Activated T-helper 1 cell treated with Interleukin-2 at 50 U/mL for 16 hours (primary cell): Measurements from ENCODE around the gene DVL1.

Experiments used
- DNase-seq: peaks from one replicate; pipeline ENCODE4 v3.0.0-alpha.2; 2020; ENCODE audit warnings: low read depth

DVL1 gene

DNA sequence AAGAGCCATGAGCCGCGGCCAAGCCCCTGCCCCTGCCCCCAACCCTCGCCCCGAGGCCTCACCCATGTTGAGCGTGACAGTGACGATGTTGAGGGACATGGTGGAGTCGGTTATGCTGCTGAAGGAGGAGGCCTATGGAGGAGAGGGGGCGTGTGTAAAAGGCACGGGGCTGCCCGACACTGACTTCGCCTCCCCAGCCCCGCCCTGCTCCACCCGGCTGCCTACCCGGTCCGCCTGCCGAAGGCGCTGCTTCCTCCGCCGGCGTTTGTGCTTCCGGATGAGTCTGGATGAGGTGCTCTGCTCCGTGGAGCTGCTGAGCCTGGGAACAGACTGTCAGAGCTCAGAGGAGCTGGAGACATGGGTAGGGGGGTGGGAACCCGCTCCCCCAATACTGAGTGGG is 9.0 kb downstream of the DVL1 start:
- no peak for DNase-seq

- DNase-seq, result no peak
Observed at GRCh38 chr1:1338278-1338677, 10.9 kb downstream of the DVL1 start.

DNA sequence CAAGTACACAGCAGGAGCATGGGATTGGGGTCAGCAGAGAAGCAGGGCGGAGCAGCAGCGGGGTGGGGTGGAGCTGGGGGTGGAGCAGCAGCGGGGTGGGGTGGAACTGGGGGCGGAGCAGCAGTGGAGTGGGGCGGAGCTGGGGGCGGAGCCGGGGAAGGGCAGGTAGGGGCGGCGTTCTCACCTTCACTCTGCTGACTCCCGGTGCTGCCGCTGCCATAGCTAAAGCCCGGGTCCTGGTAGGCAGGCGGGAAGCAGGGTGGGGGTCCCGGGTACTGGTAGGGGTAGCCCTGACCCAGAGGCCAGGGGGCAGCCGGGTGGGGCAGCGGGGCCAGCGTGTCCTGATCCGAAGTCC is 11.4 kb downstream of the DVL1 start:
- no peak for DNase-seq

- no peak for DNase-seq
Observed at GRCh38 chr1:1336931-1337792, 12.1 kb downstream of the DVL1 start.

GRCh38 chr1:1336446-1336845 is 12.8 kb downstream of the DVL1 start:
- no peak for DNase-seq

DNA sequence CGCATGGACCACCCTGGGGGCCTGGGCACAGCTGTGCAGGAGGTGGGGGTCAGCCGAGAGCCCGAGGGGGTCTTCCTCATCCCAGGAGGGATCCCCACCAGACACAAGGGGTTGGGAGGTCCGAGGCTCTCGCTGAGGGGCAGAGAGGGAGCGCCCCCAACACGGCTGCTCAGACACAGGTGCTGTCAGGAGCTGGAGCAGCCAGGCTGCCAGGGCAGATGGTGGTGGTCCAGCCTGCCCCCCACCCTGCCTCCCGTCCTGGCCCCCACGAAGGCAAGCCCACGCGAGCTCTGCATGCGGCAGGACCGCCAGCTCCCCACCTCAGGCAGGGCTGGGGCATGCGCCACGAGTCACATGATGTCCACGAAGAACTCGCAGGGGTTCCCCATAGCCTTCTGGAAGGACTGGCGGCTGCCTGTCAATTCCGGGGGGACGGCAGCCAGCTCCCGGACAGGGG is 13.4 kb downstream of the DVL1 start:
- DNase-seq, result no peak

DNA sequence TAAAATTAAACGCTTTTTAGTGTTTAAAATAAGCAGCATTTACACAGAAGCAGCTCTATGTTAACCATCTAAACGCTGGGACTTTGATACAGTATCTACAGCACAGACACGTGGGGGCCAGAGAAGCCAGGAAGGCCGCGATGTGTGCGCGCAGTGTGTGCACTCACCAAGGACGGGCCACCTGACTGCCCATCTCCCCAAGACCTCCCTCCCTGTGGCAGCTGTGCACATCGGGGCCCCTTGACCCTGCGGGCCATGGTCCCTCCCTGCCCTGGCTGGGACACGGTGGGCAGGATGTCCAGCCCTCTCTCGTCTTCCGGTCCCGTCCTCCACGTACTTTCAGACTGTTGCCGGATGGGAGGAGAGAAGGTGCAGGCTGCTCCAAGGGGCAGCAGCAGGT is 13.9 kb downstream of the DVL1 start:
- DNase-seq, result no peak

DNA sequence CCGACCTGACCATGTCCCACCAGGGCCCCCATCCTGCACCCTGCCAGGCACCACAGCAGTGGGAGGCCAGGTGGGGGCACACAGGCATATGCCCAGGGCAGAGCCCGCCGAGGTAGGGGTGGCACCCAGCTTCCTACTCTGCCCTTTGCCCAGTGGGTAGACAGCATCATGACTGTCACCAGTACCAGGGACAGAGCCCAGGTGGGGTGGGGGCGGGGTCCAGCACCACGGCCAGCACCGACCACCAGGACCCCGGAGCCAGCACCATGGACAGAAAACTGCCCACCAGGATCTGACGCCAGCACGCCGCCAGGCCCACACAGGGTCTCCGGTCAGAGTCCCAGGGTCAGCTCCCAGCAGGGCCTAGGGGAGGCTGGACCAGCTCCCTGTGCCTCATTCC is 14.4 kb downstream of the DVL1 start:
- DNase-seq, result no peak

DNA sequence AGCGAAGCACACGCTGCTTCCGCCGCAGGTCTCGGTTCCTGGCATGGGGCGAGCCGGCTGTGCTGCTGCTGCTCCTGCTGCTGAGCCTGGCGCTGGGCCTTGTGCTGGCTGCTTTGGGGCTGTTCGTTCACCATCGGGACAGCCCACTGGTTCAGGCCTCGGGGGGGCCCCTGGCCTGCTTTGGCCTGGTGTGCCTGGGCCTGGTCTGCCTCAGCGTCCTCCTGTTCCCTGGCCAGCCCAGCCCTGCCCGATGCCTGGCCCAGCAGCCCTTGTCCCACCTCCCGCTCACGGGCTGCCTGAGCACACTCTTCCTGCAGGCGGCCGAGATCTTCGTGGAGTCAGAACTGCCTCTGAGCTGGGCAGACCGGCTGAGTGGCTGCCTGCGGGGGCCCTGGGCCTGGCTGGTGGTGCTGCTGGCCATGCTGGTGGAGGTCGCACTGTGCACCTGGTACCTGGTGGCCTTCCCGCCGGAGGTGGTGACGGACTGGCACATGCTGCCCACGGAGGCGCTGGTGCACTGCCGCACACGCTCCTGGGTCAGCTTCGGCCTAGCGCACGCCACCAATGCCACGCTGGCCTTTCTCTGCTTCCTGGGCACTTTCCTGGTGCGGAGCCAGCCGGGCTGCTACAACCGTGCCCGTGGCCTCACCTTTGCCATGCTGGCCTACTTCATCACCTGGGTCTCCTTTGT is 15.5 kb downstream of the DVL1 start:
- DNase-seq, result no peak

DNA sequence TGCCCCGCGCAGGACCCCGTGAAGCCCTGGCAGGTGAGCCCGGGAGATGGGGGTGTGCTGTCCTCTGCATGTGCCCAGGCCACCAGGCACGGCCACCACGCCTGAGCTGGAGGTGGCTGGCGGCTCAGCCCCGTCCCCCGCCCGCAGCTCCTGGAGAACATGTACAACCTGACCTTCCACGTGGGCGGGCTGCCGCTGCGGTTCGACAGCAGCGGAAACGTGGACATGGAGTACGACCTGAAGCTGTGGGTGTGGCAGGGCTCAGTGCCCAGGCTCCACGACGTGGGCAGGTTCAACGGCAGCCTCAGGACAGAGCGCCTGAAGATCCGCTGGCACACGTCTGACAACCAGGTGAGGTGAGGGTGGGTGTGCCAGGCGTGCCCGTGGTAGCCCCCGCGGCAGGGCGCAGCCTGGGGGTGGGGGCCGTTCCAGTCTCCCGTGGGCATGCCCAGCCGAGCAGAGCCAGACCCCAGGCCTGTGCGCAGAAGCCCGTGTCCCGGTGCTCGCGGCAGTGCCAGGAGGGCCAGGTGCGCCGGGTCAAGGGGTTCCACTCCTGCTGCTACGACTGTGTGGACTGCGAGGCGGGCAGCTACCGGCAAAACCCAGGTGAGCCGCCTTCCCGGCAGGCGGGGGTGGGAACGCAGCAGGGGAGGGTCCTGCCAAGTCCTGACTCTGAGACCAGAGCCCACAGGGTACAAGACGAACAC is 16.3 kb downstream of the DVL1 start:
- no peak for DNase-seq

DNA sequence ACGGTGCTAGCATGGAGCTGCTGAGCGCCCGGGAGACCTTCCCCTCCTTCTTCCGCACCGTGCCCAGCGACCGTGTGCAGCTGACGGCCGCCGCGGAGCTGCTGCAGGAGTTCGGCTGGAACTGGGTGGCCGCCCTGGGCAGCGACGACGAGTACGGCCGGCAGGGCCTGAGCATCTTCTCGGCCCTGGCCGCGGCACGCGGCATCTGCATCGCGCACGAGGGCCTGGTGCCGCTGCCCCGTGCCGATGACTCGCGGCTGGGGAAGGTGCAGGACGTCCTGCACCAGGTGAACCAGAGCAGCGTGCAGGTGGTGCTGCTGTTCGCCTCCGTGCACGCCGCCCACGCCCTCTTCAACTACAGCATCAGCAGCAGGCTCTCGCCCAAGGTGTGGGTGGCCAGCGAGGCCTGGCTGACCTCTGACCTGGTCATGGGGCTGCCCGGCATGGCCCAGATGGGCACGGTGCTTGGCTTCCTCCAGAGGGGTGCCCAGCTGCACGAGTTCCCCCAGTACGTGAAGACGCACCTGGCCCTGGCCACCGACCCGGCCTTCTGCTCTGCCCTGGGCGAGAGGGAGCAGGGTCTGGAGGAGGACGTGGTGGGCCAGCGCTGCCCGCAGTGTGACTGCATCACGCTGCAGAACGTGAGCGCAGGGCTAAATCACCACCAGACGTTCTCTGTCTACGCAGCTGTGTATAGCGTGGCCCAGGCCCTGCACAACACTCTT is 17.0 kb downstream of the DVL1 start:
- no peak for DNase-seq

GRCh38 chr1:1331068-1331965 is 17.9 kb downstream of the DVL1 start, which contains the start of gene TAS1R3:
Gene TAS1R3 (plus strand): TSS chr1:1331280. CDS start chr1:1331346, 66 bp downstream.
- DNase-seq, result no peak

DNA sequence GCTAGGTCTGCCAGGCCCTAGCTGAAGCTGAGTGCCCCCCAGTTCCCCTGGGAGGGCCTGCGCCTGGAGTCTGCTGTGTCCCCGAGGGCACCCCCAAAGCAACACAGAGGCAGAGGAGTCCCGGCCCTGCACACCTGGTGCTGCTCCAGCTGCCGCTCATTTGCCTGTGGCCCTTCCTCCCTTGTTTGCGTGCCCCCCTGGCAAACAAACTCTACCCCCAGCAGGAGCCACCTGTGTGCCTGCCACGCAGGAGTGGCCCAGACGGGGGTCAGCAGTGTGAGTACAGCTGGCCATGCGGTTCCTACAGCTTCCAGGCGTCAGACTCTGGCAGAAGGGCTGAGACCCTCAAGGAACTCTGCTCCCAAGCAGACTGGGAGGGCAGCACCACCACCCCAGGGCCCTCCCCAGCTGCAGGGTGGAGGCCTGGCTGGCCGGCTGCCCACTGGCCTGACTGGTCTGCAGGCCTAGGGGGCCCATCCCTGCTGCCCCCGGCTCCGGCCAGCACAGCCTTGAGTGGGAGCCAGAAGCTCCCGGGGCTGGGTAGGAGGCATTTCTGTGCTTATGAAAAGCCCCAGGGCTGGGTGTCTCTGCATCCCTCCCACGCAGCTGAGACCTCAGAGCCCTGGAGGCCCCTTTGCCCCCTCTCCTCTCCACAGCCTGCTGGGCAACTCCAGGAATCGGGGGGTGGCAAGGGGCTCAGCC is 18.7 kb downstream of the DVL1 start:
- DNase-seq, result no peak

- no peak for DNase-seq
Observed at GRCh38 chr1:1329304-1330210, 19.7 kb downstream of the DVL1 start.

DNA sequence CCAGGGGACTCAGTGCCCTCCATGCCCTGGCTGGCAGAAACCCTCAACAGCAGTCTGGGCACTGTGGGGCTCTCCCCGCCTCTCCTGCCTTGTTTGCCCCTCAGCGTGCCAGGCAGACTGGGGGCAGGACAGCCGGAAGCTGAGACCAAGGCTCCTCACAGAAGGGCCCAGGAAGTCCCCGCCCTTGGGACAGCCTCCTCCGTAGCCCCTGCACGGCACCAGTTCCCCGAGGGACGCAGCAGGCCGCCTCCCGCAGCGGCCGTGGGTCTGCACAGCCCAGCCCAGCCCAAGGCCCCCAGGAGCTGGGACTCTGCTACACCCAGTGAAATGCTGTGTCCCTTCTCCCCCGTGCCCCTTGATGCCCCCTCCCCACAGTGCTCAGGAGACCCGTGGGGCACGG is 21.0 kb downstream of the DVL1 start:
- no peak for DNase-seq

GRCh38 chr1:1327291-1327690 is 21.9 kb downstream of the DVL1 start:
- DNase-seq, result no peak

DNA sequence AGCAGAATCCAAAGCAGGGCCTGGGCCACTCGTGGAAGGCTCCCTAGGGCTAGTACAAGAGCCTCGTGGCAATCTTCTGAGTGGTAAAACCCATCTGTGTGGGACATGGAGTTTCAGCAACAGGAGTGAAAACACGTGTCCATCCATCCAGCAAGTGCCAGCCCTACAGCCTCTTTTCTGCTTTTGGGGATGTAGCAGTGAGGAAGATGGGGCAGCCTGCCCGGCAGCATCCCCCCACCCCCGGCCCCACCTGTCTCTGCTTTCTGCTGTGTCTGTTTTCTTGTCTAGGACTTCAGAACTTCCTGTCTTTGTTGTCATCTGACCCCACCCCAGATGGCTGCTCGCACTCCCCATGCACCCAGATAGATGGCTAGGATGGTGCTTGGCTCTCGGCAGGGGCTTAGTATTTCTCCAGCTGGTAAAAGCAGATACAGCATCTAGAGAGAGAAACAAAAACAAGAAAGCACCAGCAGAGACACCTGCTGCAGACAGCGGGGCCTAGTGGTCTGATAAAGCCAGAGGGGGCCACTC is 23.1 kb downstream of the DVL1 start:
- no peak for DNase-seq

- no peak for DNase-seq
Observed at GRCh38 chr1:1325288-1326074, 23.7 kb downstream of the DVL1 start.
